HG02884 (cell line): ENCODE measurements around the gene HSPB1.
"Not testable (repeated sequence)": the region's sequence is repeated elsewhere in the genome, so short reads cannot be mapped to it uniquely, and the experiment has no call there.

ENCODE experiments used
- ATAC-seq: cut with Tn5 transposase; IDR thresholded peaks from one replicate; pipeline ENCODE4 v1.9.1; 2021; ENCODE audit warnings: mild to moderate bottlenecking, moderate library complexity; ENCODE audit not compliant: unreplicated experiment

Gene HSPB1

GRCh38 chr7:76281006-76281705 lies 21.3 kb upstream of the HSPB1 start:
- ATAC-seq = no peak

GRCh38 chr7:76281706-76282343 lies 20.6 kb upstream of the HSPB1 start:
- no peak for ATAC-seq

- ATAC-seq = no peak
These were observed 19.9 kb upstream of the HSPB1 start for GRCh38 chr7:76282344-76283253.

GRCh38 chr7:76283254-76284159 lies 19.0 kb upstream of the HSPB1 start:
- ATAC-seq = no peak

- ATAC-seq = no peak
These were observed 16.7 kb upstream of the HSPB1 start for GRCh38 chr7:76285604-76286374.

GRCh38 chr7:76286842-76287403 lies 15.6 kb upstream of the HSPB1 start:
- no peak for ATAC-seq

GRCh38 chr7:76290847-76291350 lies 11.6 kb upstream of the HSPB1 start:
- not testable (repeated sequence) for ATAC-seq

- peak; percentile 89 for ATAC-seq
These were observed 10.9 kb upstream of the HSPB1 start for GRCh38 chr7:76291351-76292212.

- ATAC-seq = no peak
These were observed 10.3 kb upstream of the HSPB1 start for GRCh38 chr7:76292213-76292573.

GRCh38 chr7:76292911-76293310 lies 9.6 kb upstream of the HSPB1 start:
- ATAC-seq = not testable (repeated sequence)

GRCh38 chr7:76293407-76293901 lies 9.0 kb upstream of the HSPB1 start:
- ATAC-seq = no peak

GRCh38 chr7:76294344-76295024 lies 8.0 kb upstream of the HSPB1 start:
- no peak for ATAC-seq

GRCh38 chr7:76296743-76297740 lies 5.4 kb upstream of the HSPB1 start:
- no peak for ATAC-seq

- no peak for ATAC-seq
These were observed 2.2 kb upstream of the HSPB1 start for GRCh38 chr7:76300166-76300731.

- ATAC-seq = no peak
These were observed 1.5 kb upstream of the HSPB1 start for GRCh38 chr7:76301000-76301399.
